Peyer's patch (tissue), 4 donors: Measurements from ENCODE around the gene TRAF3IP3.

ENCODE experiments used
- POLR2A ChIP-seq, 2 donors: fragments of 450-650 bp; IDR thresholded peaks; one replicate each; pipeline ENCODE4 v1.5.1; 2017; ENCODE audit warnings: antibody characterized with exemption in 2 of 2, mild to moderate bottlenecking in 2 of 2, moderate library complexity in 2 of 2
- TF ChIP-seq, protein P1 (sequence below), 6 experiments: fragments of 450-650 bp in 4 of 6; fragments of 200-600 bp in 2 of 6; sonication (generic) in 1 of 6; IDR thresholded peaks; one replicate each; pipeline ENCODE4 v1.5.1; 2017 to 2019; ENCODE audit warnings: antibody characterized with exemption in 6 of 6, mild to moderate bottlenecking in 3 of 6, moderate library complexity in 1 of 6

DNA sequence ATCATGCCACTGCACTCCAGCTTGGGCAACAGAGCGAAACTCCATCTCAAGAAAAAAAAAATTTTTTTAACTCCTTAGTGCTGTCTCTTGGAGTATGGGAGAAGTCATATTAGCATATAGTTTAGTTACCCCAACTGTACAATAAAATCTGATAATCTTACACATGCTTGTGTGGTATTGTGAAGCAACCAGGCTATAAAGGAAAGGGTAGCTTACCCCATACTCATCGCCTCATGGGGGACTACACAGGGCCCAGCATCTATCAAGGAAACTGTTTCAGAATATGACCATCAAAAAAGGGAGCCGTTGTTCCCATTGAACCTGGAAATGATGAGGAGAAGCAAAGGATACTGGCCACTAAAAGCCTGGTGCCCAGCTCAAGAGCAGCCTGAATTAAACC, 3.0 kb upstream of the TRAF3IP3 start:
- TF ChIP-seq, protein P1, sequence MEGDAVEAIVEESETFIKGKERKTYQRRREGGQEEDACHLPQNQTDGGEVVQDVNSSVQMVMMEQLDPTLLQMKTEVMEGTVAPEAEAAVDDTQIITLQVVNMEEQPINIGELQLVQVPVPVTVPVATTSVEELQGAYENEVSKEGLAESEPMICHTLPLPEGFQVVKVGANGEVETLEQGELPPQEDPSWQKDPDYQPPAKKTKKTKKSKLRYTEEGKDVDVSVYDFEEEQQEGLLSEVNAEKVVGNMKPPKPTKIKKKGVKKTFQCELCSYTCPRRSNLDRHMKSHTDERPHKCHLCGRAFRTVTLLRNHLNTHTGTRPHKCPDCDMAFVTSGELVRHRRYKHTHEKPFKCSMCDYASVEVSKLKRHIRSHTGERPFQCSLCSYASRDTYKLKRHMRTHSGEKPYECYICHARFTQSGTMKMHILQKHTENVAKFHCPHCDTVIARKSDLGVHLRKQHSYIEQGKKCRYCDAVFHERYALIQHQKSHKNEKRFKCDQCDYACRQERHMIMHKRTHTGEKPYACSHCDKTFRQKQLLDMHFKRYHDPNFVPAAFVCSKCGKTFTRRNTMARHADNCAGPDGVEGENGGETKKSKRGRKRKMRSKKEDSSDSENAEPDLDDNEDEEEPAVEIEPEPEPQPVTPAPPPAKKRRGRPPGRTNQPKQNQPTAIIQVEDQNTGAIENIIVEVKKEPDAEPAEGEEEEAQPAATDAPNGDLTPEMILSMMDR (IDR thresholded peaks at IDR 0.05) = no peak
- no peak for TF ChIP-seq POLR2A (IDR thresholded peaks at IDR 0.05)
